HG03378 (cell line): ENCODE measurements around the gene SYT2.

ENCODE experiments used
- ATAC-seq: cut with Tn5 transposase; IDR thresholded peaks from one replicate; pipeline ENCODE4 v1.9.1; 2021; ENCODE audit warnings: mild to moderate bottlenecking, moderate library complexity; ENCODE audit not compliant: unreplicated experiment

Gene SYT2

DNA sequence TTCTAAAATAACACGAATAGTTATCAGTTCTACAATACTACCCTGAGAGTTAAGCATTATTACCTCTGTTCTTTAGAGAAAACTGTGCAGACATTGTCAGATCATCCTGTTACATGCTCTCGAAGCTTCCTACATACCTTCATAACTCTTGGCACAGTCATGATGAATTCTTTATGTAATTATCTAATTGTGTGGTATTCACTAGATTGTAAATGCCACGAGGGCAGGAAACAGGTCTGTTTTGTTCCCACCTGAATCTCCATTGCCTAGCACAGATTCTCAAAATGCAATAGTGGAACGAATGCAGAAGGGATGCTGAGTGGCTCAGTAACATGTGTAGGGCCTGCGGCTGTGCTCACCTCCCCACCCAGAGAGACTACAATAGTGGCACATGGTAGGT lies 3.4 kb downstream of the SYT2 start:
- no peak for ATAC-seq

DNA sequence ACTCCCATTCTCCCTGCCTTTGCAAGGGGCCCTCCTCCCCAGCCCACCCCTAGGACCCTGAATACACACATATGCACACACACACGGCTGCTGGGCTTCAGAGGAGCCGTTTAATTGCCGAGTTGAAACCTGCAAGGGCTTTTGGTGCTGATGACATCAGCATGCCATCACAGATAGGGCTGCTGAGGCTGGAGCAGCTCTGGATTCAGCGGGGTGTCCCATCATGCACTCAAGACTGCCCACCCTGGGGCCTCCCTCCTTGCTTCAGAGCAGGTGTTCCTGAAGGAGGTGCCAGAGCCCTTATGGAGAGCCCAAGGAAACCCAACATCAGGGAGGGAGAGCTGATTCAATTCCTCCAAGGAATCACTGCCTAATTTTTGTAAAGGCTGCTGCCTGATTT lies 5.7 kb downstream of the SYT2 start:
- ATAC-seq: no peak

DNA sequence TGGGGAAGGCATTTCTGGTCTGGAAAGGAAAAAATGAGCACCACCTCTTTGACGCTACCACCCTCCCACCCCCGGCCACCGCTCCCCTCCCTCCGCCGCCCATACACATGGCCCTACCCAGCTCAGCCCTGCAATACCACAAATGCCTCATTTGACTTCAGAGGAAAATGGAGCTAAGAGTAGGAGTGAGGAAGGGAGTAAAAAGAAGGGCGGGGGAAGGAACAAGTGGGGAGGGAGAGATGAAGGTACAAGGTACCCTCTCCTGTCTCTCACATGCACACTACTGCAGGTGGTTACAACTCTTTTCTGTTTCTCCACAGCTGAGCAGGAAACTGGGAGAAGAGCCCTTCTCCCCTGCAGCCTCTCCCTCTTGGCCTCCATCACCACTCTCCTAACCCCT lies 7.1 kb downstream of the SYT2 start:
- no peak for ATAC-seq

DNA sequence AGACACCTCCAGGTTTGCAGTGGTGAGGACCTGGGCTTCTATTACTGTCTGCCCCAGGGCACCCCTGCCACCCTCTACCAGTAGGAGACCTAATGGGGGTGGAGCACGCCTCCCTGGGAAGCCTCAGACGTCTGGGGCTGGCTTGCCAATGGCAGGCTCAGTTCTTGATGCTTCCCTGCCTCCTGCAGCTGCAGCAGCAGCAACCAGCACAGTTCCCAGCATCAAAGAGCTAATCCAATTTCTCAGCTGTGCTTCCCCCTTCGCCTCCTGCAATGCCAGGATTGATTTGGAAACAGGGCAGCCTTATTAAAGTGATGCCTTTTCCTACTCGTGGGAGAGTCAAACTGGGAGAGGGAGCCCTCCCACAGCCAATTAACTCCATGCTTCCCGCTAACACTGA lies 8.2 kb downstream of the SYT2 start:
- ATAC-seq: no peak

DNA sequence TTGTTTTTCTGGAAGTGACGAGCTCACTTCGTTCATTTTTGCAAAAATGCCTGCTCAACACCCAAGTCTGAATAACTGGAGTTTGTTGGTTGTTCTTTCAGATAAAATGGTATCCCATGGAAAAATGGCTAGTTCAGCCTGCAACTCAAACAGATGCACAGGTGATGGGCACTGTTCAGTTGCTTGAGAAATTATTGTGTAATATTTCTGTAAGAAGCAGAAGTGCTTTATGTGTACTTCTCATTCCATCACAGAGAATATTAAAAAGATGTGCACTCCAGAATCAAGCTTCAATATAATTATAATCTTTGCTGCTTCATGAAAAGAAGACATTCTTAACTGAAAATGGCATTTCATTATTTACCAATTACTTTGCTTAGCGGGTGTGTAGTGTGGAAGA lies 9.1 kb downstream of the SYT2 start:
- no peak for ATAC-seq

DNA sequence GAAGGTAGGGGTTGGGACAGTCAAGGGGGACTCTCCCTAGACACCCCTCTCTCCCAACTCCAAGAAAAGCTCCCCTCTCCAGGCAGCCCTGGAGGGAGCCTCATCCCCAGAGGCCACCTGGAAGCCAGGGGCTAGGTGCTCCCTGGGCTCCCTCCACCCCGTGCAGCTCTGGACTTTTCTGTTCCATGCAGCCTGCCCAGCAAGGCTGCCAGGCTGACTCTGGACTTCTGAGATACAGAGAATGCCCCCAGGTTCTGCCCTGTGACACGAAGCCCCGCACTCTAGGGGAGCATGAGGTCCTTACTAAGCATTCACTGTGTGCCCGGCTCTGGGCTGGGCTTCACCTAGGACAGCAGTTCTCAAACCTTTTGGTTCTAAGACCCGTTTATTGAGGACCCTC lies 10.2 kb downstream of the SYT2 start:
- ATAC-seq: no peak

DNA sequence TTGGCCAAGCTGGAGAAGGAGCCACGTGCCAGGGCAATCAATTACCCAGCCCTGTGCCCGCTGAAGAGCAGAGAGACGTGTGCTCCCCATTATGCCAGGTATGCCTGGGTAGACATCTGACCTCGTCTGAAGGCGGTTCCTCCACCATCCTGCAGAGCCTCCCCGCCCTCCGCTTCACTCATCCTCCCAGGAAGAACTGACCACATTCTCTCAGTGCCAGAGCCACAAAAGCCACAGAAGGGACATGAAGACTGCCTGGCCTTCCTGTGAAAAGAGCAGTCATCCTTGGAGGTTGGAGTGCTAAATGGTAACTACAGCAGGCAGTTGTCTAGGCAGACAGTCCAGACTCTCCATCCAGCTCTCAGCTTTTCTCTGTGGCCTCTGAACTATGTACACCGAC lies 12.0 kb downstream of the SYT2 start:
- no peak for ATAC-seq

DNA sequence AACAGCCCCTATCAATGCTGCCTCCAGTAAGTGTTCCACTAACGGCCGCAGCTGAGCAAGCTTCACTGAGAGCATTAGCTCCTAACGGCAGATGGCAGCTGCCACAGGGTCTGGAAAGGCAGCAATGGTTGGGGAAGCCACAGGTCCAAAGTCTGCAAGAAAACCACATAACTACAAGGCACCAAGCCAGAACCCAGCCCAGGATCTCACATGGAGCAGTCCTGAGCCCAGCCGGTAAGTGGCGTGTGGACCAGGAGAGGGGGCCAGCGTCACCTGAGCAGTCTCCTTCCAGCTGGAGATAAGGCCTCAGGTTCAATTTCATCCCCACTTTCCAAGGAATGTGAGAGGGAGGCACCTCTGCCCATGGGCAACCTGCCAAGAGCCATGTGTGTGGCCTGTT lies 13.2 kb downstream of the SYT2 start:
- no peak for ATAC-seq

DNA sequence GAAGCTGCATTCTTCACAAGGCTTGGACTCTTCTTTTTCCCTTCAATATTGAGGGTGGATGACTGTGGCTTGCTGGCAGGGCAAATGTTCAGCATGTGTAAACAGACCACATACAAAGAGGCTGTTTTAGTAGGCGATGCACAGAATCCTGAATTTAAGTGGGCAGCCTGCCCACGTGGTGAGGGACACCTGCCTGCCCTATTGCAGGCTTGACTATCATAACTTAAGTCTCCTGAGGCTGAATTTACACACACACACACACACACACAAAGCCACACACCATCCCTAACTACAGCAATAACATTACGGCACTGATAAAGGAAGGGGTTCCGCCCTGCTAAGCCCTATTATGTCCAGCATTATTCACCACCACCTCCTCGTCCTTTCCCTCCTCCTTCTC lies 15.9 kb downstream of the SYT2 start:
- ATAC-seq: no peak

DNA sequence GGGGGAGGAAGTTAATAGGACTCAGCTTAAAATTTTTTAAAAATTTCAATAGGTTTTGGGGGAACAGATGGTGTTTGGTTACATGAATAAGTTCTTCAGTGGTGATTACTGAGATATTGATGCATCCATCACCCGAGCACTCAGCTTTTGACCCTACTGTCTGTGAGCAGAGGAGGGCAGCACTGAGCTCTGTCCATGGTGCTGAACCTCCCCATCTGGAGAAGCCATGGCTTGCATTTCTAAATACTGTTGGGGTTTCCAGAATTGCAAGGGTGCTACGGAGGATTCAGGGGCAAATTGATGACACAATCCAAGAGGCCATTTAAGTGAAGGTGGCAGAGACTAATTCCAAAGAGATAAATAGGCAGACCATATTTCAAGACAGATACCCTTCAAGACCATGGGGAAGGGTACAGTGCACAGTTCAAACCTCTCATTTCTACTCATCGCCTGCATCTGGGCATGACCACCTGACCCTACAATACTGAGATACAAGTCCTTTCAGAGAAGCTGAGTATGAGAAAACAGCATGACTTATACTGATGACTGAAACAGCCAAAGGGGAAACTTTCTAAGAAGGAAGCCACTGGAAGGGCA lies 17.2 kb downstream of the SYT2 start:
- no peak for ATAC-seq

DNA sequence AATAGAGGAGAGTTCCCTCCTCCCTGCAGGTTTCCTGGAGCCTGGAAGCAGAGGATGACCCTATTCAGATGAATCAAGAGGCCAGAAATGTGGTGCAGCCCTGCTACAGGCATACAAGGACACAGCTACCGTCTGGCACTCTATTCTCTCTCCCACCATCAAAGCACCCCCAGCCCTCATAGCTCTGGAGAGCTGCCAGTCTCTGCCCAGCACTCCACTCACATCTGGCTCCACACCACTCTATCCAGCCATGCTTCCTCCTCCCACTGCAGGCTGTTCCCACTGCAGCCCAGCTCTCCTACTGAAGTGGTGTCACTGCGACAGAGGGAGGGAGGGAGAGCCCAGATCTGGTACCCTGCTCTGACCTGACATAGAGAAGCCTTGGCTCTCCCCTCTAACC lies 18.4 kb downstream of the SYT2 start:
- ATAC-seq: no peak

DNA sequence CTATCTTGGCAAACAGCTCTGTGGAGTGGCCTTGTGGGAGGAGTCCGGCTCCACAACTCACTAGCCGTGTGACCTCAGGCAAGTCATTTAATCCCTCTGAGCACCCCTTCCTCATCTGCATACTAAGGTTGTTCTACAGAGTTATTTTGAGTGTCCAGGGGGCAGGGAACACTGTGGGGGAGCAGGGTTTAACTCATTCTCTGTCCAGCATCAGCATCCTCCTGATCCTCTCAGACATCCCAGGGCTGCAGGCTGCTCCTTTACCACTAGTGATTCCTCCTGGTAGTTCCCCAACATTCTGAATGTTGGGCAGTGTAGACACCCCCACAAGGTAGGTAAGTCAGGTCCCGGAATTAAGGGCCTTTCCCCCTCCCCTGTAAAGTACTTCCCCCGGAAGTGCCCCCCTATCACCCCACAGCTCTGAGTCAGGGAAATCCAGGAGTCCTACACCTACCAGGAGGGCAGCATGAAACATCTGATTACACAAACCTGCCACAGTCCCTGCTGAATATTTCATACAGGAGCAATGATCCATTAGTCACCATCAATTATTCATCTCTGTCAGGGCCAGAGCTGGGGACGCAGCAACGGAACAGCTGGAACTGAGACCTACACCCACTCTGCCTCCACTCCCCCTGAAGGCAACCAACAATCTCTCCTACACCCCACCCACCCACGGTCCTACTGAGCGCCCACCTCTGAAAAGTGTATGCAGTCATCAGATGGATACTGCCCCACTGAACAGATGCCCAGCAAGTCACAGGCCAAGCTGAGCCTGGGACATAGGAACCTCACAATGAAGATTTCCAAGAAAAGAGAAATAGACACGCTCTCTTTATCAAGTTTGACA lies 20.5 kb downstream of the SYT2 start:
- no peak for ATAC-seq

DNA sequence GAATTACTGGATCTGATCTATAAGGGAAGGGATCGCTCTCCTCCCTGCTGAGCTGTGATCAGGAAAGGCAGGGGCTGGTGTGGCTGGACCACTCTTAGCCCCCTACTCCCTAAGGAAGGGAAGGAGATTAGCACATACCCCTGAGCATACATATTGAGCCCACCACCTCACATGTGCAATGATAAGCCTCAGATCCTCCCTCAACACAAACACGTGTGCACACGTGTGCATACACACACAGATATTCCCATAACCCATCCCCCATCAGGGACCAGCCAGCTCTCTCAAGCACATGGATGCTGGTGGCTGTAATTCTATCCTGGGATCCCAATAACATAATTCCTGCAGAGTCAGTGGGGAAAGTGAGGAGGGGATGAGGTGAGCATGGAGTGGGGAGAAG lies 21.2 kb downstream of the SYT2 start:
- no peak for ATAC-seq

DNA sequence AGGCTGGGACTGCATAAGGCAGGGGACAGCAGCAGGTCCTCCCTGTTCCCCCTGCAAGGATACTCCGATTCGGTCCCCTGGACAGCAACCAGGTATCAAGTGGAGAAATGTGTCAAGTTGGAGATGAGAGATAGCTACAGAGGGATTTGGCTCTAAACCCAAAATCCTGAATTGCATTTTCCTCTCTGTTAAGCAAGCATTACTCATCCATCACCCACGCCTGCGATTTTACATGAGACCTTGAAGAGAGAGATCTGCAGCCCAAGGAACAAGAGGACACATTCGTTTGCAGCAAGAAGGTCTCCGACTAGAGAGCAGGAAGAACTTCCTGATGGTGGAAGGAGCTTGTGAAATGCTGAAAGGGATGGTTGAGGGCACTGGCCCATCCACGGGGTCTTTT lies 21.9 kb downstream of the SYT2 start:
- ATAC-seq: no peak

DNA sequence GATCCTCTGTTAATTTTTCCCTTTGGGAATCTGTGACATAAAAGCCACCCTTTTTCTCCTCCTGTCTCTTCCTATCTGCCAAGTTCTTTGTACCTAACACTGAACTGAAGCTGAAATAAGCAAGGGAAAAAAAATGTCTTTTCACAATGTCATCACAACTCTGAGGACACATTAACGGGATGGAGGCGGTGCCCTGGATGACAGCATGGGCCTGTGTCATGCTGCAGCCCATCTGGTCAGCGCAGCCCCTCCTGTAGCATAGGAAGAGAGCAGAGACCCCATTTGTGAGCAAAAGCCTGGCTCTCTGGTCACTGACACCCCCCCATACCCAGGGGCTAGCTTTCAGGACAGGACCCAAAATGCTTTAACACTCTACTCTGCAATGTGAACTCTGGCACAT lies 22.5 kb downstream of the SYT2 start:
- no peak for ATAC-seq

DNA sequence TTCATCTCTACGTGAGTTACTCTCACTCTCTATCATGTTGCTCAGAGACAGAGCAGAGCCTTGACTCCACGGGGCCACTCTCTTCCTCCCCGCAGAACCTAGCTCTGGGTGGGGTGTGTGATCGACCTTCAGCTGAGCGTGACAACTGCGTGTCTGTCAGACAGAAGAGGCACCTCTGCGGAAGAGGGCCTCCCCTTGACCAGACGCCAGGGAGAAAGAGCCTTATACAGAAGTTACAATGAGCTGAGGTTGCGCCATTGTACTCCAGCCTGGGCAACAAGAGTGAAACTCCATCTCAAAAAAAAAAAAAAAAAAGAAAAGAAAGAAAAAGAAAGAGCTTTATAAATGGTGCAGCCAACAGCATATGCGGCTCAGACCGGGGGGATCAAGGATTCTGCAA lies 22.9 kb downstream of the SYT2 start:
- ATAC-seq: no peak

DNA sequence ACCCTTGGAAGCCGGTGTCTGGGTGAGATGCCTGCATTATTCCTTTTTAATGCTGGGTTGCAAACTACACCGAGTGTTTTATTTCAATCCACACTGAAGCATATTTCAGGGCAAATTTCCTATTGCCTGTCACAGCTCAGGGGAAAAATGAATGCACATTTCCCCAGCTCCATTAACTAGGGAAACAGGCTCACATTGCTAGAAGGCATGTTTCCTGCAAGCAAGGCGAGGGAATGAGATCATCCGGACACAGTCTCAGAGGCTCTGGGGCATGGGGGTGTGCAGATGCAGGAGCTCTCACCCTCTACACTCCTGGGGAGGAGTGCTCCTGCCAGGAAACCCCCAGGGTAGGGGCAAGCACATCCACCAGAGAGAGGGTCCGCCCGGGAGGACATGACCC lies 24.6 kb downstream of the SYT2 start:
- no peak for ATAC-seq

DNA sequence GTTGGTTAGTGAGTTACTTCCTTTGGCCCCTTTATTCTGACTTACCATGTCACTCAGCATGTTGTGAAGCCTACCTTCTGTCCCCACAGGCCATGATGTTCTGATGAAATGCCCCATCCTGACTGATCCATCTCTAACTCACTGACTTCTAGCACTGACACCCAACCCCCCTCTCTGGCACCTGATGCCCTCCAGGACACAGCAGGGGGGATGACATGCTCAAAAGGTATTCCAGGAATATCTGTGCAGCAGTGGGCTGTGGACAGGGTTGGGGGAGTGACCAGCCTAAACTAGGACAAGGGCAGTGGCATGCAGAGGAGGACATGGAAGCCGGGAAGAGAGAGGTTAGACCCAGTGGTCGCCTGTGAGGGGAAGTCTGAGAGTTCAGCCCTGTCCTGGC lies 25.5 kb downstream of the SYT2 start:
- no peak for ATAC-seq

DNA sequence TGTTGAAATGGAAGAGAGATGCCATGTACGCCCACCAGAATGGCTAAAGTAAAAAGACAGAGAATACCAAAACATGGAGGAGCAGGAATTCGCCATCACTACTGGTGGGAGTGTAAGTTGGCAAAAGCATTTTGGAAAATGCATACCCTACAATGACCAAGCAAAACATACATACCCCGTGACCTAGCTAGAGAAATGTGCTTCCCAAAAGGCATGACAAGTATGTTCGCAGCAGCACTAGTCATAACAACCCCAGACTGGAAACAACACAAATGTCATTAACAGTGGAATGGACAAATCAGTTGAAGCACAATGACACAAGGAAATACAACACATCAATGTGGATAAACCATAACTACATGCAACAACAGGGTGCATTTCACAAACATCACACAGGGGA lies 27.2 kb downstream of the SYT2 start:
- ATAC-seq: no peak

DNA sequence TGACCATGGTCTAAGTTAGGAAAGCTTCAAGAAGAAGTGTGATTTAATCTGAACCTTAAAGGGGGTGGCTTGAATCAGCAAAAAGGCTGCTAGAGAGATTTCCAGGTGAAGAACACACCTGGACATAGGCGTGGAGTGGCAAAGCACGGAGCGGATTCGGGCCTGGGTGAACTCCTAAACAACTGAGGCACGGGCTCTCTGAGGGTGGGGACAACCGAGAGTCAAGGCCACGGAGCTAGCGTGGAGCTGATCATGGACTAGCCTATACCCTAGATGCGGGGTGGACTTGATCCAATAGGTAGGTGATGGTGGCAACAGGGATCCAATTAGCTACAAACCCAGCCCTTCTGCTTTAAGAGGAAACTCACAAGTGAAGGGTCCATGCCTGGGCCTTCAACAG lies 27.8 kb downstream of the SYT2 start:
- ATAC-seq: no peak

DNA sequence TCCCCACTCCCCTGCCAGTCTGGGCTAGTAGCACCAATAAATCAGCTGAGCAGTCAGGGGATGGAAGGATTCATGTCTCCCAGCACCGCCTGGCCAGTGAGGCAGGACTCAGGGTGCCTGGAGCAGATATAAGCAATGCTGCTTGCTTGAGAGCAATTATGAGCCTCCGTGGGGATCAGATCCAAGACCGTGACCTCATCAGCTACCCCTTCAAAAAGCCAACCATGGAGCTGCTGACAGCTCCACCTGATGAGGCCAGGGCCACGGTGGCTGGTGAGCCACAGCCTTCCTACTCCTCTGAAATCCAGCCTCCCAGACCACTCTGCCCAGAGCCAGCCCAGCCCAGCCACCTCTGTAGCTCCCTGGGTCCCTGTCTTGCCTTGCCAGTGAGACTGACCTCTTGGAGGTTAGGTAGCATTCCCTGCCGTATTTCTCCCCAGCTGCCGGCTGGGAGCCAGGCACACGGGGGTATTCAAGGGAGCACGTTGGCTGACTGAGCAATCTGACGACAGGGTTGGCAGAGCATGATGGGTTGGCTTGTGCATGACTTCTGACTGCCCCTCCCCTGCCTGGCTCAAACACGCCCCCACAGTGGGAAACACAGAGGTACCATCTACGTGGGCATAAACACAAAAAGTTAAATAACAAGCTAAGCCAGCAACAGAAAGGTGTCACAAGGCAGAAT lies 28.4 kb downstream of the SYT2 start:
- ATAC-seq: no peak
